BLaER1 treated with 17β-estradiol and CSF1 and Interleukin-3, amounts not matched to agents 10 nM and 100 nM (cell line): ENCODE measurements around the gene DCP1B.

Experiments
- H3K27ac ChIP-seq, 11 experiments: shearing (Covaris generic); formaldehyde crosslinking; 2 replicates each; pipeline ENCODE4 v1.8.1; 2022
- H3K27me3 ChIP-seq, 11 experiments: shearing (Covaris generic); formaldehyde crosslinking; 2 replicates each; pipeline ENCODE4 v1.8.1; 2022
- H3K36me3 ChIP-seq, 11 experiments: shearing (Covaris generic); formaldehyde crosslinking; 2 replicates each; pipeline ENCODE4 v1.8.1; 2022
- H3K4me1 ChIP-seq, 10 experiments: shearing (Covaris generic); formaldehyde crosslinking; 2 replicates each; pipeline ENCODE4 v1.8.1; 2022
- H3K4me2 ChIP-seq, 11 experiments: shearing (Covaris generic); formaldehyde crosslinking; 2 replicates each; pipeline ENCODE4 v1.8.1; 2022
- H3K4me3 ChIP-seq, 10 experiments: shearing (Covaris generic); formaldehyde crosslinking; 2 replicates each; pipeline ENCODE4 v1.8.1; 2022
- H3K9ac ChIP-seq, 11 experiments: shearing (Covaris generic); formaldehyde crosslinking; 2 replicates each; pipeline ENCODE4 v1.8.1; 2022
- H3K9me3 ChIP-seq, 11 experiments: shearing (Covaris generic); formaldehyde crosslinking; replicated peaks in 1 of 11; 2 replicates each; pipeline ENCODE4 v1.8.1; 2022
- H4K20me1 ChIP-seq, 11 experiments: shearing (Covaris generic); formaldehyde crosslinking; 2 replicates each; pipeline ENCODE4 v1.8.1; 2022
- Cebpa-rat ChIP-seq, 11 experiments: shearing (Covaris generic); IDR thresholded peaks; 2 replicates each; pipeline ENCODE4 v1.8.1; 2022

The DCP1B gene

DNA sequence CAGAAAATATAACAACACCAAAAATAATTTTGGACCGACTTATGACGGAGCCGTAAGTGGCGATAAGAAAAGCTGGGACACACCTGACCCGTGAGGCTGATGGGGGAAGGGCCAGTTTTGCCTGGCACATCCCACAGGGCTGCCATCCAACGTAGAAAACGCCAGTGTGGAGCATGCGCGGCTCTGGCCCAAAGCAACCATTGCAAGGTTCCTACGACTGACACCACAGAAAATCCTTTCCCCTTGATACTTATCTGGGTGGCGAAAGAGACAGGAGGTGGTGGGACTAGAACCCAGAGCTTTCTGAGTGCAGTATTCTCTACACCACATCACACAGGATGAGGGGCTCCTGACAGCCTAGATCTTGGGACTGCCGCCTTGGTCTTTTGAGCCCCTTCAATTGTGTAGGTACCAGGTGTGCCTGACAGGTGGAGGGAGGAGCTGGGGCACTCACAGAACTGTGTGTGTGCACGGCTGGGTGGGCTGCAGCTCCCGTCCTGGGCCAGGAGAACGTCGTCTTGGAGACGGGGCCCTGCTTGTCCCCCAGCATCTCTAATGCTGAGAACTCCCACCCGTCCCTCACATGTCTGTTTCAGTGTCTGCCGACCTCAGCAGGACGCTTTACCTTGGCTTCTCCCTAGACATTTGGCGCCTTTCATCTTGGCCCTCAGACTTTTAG lies 68.4 kb downstream of the DCP1B start:
- peaks cover 45 to 98% (median 85%) of the 10 kb centered on the region in 10 experiments for H3K4me1 ChIP-seq

DNA sequence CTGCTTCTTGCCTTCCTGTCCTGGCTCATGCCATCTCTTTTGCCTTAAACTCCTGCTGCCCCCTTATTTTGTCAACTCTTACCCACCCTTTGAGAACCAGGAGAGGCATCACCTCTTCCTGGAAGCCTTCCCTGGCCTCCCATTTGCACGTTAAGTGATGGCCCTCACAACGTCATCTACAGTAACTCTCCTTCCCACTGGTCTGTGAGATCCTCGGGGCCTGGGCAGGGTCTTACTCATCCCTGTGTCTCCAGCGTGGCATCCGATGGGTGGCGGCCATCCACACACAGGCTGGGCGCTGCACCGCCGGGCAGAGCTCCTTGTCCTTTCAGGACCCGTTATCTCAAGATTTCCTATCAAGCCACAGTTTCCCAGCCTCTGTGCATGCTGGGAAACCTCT lies 69.0 kb downstream of the DCP1B start:
- Histone ChIP-seq H3K9ac (peak overlapping the region in 5 of 11 experiments; percentile 7 to 74 (median 71); a peak in 5 of 22 replicates), H3K36me3 (peaks cover 0 to 25% (median 13%) of the 10 kb centered on the region in 11 experiments; a peak in 15 of 22 replicates), H3K27ac (peak overlapping the region in 5 of 11 experiments; percentile 17 to 87 (median 77); a peak in 10 of 22 replicates), H3K27me3 (no peaks in the 10 kb centered on the region), H3K4me3 (no peak overlapping the region), H3K4me2 (peak overlapping the region in 9 of 11 experiments; percentile 76 to 97 (median 90); a peak in 18 of 22 replicates), H3K9me3 (no peaks in the 10 kb centered on the region), H3K4me1 (peaks cover 51 to 100% (median 91%) of the 10 kb centered on the region in 10 experiments), H4K20me1 (no peaks in the 10 kb centered on the region)
- TF ChIP-seq Cebpa-rat (IDR thresholded peaks at IDR 0.05) = no peak

More for the DNA sequence above, 68.4 kb downstream of the DCP1B start:
- H3K9ac ChIP-seq = peak overlapping the region in 7 of 11 experiments; percentile 4 to 71 (median 42); a peak in 10 of 22 replicates
- peak overlapping the region; percentile 9 to 97 (median 79); a peak in 19 of 22 replicates for H3K4me2 ChIP-seq
- no peaks in the 10 kb centered on the region for H3K27me3 ChIP-seq
- no peaks in the 10 kb centered on the region for H3K9me3 ChIP-seq
- H3K27ac ChIP-seq = peak overlapping the region in 5 of 11 experiments; percentile 26 to 87 (median 40); a peak in 9 of 22 replicates
- H3K36me3 ChIP-seq = peaks cover 3 to 31% (median 13%) of the 10 kb centered on the region in 11 experiments; a peak in 16 of 22 replicates
- no peak for TF ChIP-seq Cebpa-rat (IDR thresholded peaks at IDR 0.05)
- H3K4me3 ChIP-seq = no peak overlapping the region
- H4K20me1 ChIP-seq = no peaks in the 10 kb centered on the region

GRCh38 chr12:1934831-1935230 lies 69.4 kb downstream of the DCP1B start:
- H3K4me2 ChIP-seq = peak overlapping the region in 9 of 11 experiments; percentile 76 to 97 (median 90); a peak in 18 of 22 replicates
- H3K4me1 ChIP-seq = peaks cover 54 to 100% (median 94%) of the 10 kb centered on the region in 10 experiments

DNA sequence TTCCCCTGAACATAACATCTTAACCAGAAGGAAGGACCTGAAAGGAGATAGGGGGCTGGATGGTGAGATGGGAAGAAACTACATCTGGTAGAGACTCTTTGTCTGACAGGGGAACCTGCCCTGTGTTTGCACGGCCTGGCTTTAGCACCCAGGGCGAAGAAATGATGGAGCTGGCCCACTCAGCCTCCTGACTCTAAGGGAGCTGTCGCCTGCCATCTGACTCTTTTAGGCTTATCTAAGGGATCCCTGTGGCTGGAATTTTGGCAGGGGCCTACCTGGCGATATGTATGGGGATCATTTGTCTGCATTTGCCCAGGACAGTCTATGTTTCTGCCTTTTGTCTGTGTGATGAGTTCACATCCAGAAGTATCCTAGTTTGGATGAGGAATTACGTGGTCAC lies 70.2 kb downstream of the DCP1B start:
- H3K9me3 ChIP-seq = no peaks in the 10 kb centered on the region
- peak overlapping the region in 8 of 11 experiments; percentile 19 to 87 (median 72); a peak in 15 of 22 replicates for H3K27ac ChIP-seq
- H3K4me1 ChIP-seq = peaks cover 56 to 98% (median 93%) of the 10 kb centered on the region in 10 experiments
- H3K4me3 ChIP-seq = no peak overlapping the region
- H3K36me3 ChIP-seq = peaks cover 0 to 19% (median 13%) of the 10 kb centered on the region in 11 experiments; a peak in 15 of 22 replicates
- no peak for TF ChIP-seq Cebpa-rat (IDR thresholded peaks at IDR 0.05)
- H3K27me3 ChIP-seq = no peaks in the 10 kb centered on the region
- H3K9ac ChIP-seq = peak overlapping the region in 9 of 11 experiments; percentile 13 to 76 (median 55); a peak in 16 of 22 replicates
- H4K20me1 ChIP-seq = no peaks in the 10 kb centered on the region
- H3K4me2 ChIP-seq = peak overlapping the region; percentile 69 to 97 (median 86)

More at GRCh38 chr12:1934831-1935230, 69.4 kb downstream of the DCP1B start:
- TF ChIP-seq Cebpa-rat (IDR thresholded peaks at IDR 0.05) = no peak
- H3K36me3 ChIP-seq = peaks cover 0 to 25% (median 13%) of the 10 kb centered on the region in 11 experiments; a peak in 15 of 22 replicates
- peak overlapping the region in 5 of 11 experiments; percentile 7 to 74 (median 71); a peak in 10 of 22 replicates for H3K9ac ChIP-seq
- no peaks in the 10 kb centered on the region for H4K20me1 ChIP-seq
- H3K4me3 ChIP-seq = no peak overlapping the region
- peak overlapping the region in 6 of 11 experiments; percentile 17 to 87 (median 76); a peak in 12 of 22 replicates for H3K27ac ChIP-seq
- H3K27me3 ChIP-seq = no peaks in the 10 kb centered on the region
- H3K9me3 ChIP-seq = no peaks in the 10 kb centered on the region

- Histone ChIP-seq H3K4me3 (peak overlapping the region in 4 of 10 experiments; percentile 17 to 36 (median 26); a peak in 5 of 20 replicates), H3K4me1 (peaks cover 60 to 100% (median 97%) of the 10 kb centered on the region in 10 experiments), H4K20me1 (no peaks in the 10 kb centered on the region), H3K27ac (peak overlapping the region in 8 of 11 experiments; percentile 19 to 87 (median 72); a peak in 16 of 22 replicates), H3K9me3 (no peaks in the 10 kb centered on the region), H3K4me2 (peak overlapping the region; percentile 69 to 97 (median 86)), H3K36me3 (peaks cover 0 to 13% (median 8%) of the 10 kb centered on the region in 11 experiments; a peak in 14 of 22 replicates), H3K9ac (peak overlapping the region in 10 of 11 experiments; percentile 10 to 76 (median 54); a peak in 18 of 22 replicates), H3K27me3 (no peaks in the 10 kb centered on the region)
- no peak for TF ChIP-seq Cebpa-rat (IDR thresholded peaks at IDR 0.05)
Observed at GRCh38 chr12:1933342-1934051, 70.8 kb downstream of the DCP1B start.

DNA sequence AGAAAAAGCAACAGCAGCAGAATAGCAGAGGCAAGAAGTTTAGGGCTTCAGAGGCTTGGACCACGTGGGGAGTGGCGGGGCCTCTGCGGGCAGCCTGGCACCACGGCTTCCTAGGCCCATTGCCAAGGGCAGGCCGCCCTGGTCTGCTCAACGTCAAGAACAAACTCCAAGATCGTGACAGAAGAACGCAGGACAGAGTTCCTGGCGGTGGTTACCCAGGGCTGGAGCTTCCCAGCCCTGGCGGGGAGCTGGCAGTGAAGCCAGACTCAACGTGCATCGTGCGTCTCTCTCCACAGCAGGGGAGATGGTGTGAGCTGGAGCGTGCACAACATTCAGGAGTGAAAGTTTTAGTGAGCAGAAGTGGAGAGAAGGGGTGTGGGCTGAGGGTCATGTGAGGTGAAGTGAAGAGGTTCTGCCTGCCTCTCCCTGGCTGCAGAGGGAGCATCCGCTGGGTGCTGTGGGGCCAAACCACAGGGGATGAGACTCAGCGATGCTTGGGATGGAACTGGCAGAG lies 71.9 kb downstream of the DCP1B start:
- Histone ChIP-seq H3K9me3 (no peaks in the 10 kb centered on the region), H3K27ac (peak overlapping the region in 8 of 11 experiments; percentile 46 to 87 (median 72); a peak in 16 of 22 replicates), H3K4me1 (peaks cover 60 to 100% (median 99%) of the 10 kb centered on the region in 10 experiments), H3K36me3 (peaks cover 0 to 2% (median 0%) of the 10 kb centered on the region in 11 experiments; a peak in 1 of 22 replicates), H3K4me3 (peak overlapping the region in 4 of 10 experiments; percentile 1 to 36 (median 18); a peak in 4 of 20 replicates), H3K9ac (peak overlapping the region in 9 of 11 experiments; percentile 10 to 76 (median 59); a peak in 17 of 22 replicates), H3K27me3 (no peaks in the 10 kb centered on the region), H4K20me1 (no peaks in the 10 kb centered on the region), H3K4me2 (peak overlapping the region; percentile 69 to 97 (median 86))
- TF ChIP-seq Cebpa-rat (IDR thresholded peaks at IDR 0.05) = no peak

DNA sequence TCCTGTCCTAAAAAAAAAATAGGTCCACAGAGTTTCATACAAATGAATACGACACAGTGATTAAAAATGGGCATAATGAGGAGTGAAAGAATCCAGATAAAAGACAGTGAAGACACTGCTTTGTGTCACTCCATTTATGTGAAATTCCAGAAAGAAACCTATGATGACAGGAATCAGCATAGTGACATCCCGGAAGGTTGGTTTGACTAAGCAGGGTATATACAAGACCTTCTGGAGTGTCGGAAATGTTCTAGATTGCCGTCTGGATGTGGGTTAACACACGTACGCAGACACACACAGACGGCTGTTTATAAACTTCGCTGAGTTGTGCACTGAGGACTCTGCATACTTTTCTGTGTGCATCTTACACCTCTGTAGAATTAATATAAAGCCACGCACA lies 72.6 kb downstream of the DCP1B start:
- no peaks in the 10 kb centered on the region for H3K27me3 ChIP-seq
- H3K4me2 ChIP-seq = peak overlapping the region; percentile 69 to 97 (median 86)

More for the DNA sequence above, 72.6 kb downstream of the DCP1B start:
- H3K4me3 ChIP-seq = peak overlapping the region in 1 of 10 experiments; percentile 11; a peak in 1 of 20 replicates
- no peaks in the 10 kb centered on the region for H4K20me1 ChIP-seq
- H3K4me1 ChIP-seq = peaks cover 60 to 100% (median 99%) of the 10 kb centered on the region in 10 experiments
- H3K9me3 ChIP-seq = no peaks in the 10 kb centered on the region
- TF ChIP-seq Cebpa-rat (IDR thresholded peaks at IDR 0.05) = no peak
- H3K27ac ChIP-seq = peak overlapping the region in 7 of 11 experiments; percentile 46 to 87 (median 75); a peak in 10 of 22 replicates
- H3K9ac ChIP-seq = peak overlapping the region in 7 of 11 experiments; percentile 10 to 76 (median 69); a peak in 7 of 22 replicates
- H3K36me3 ChIP-seq = no peaks in the 10 kb centered on the region; a peak in 1 of 22 replicates
